Mesenchymal stem cell (in vitro differentiated cells and primary cell): ENCODE measurements around the gene ITGA2.

ENCODE experiments used
- DNase-seq: peaks from one replicate; pipeline ENCODE4 v3.0.0-alpha.2; 2013
- H2AFZ ChIP-seq: one replicate; pipeline ENCODE4 v1.6.1; 2013; ENCODE audit warnings: low read depth, mild to moderate bottlenecking, control low read depth, inconsistent platforms, low read length, moderate library complexity
- H2AK5ac ChIP-seq: 2 replicates; pipeline ENCODE4 v1.6.1; 2013; ENCODE audit warnings: low read length, moderate library complexity, mild to moderate bottlenecking, inconsistent platforms; ENCODE audit not compliant: severe bottlenecking
- H2BK120ac ChIP-seq: one replicate; pipeline ENCODE4 v1.6.1; 2013; ENCODE audit warnings: low read depth, mild to moderate bottlenecking, inconsistent platforms, low read length, moderate library complexity
- H2BK12ac ChIP-seq, 2 experiments: one replicate each; pipeline ENCODE4 v1.6.1; 2013; ENCODE audit warnings: inconsistent platforms in 2 of 2, low read length in 2 of 2, mild to moderate bottlenecking in 2 of 2, moderate library complexity in 2 of 2, control low read depth in 1 of 2
- H2BK15ac ChIP-seq: one replicate; pipeline ENCODE4 v1.6.1; 2013; ENCODE audit warnings: mild to moderate bottlenecking, low read depth, inconsistent platforms; ENCODE audit not compliant: poor library complexity, severe bottlenecking
- H2BK5ac ChIP-seq: 2 replicates; pipeline ENCODE4 v1.6.1; 2013; ENCODE audit warnings: low read depth, mild to moderate bottlenecking, low read length, control low read depth, inconsistent platforms; ENCODE audit not compliant: poor library complexity, severe bottlenecking
- H3K14ac ChIP-seq, 2 experiments: one replicate each; pipeline ENCODE4 v1.6.1; 2013; ENCODE audit warnings: inconsistent platforms in 2 of 2, low read length in 2 of 2, control low read depth in 1 of 2, mild to moderate bottlenecking in 1 of 2, moderate library complexity in 1 of 2
- H3K18ac ChIP-seq, 2 experiments: one replicate each; pipeline ENCODE4 v1.6.1; 2013; ENCODE audit warnings: inconsistent platforms in 2 of 2, low read length in 2 of 2, control low read depth in 1 of 2, low read depth in 1 of 2, mild to moderate bottlenecking in 1 of 2
- H3K23ac ChIP-seq, 2 experiments: one replicate each; pipeline ENCODE4 v1.6.1; 2013; ENCODE audit warnings: inconsistent platforms in 2 of 2, low read length in 2 of 2, mild to moderate bottlenecking in 2 of 2, moderate library complexity in 2 of 2, control low read depth in 1 of 2
- H3K27ac ChIP-seq: 2 replicates; pipeline ENCODE4 v1.5.1; 2013; ENCODE audit warnings: mild to moderate bottlenecking, moderate library complexity, low read length, control low read depth, inconsistent platforms; ENCODE audit not compliant: poor library complexity, severe bottlenecking
- H3K27me3 ChIP-seq, 2 experiments: 2 replicates each; pipeline versions ENCODE4 v1.6.1 to v1.7.0; 2013; ENCODE audit warnings: low read length in 2 of 2, mild to moderate bottlenecking in 2 of 2, moderate library complexity in 2 of 2, control low read depth in 1 of 2, inconsistent platforms in 1 of 2; ENCODE audit not compliant: control insufficient read depth in 1 of 2, insufficient read depth in 1 of 2
- H3K36me3 ChIP-seq, 2 experiments: 2 replicates each; pipeline versions ENCODE4 v1.6.1 to v1.7.0; 2013; ENCODE audit warnings: low read length in 2 of 2, control low read depth in 1 of 2, inconsistent platforms in 1 of 2, low read depth in 1 of 2, mild to moderate bottlenecking in 1 of 2; ENCODE audit not compliant: insufficient read depth in 2 of 2, control insufficient read depth in 1 of 2
- H3K4ac ChIP-seq, 2 experiments: one replicate each; pipeline ENCODE4 v1.6.1; 2013; ENCODE audit warnings: inconsistent platforms in 2 of 2, low read length in 2 of 2, mild to moderate bottlenecking in 2 of 2, moderate library complexity in 2 of 2, control low read depth in 1 of 2, low read depth in 1 of 2
- H3K4me1 ChIP-seq: 2 replicates; pipeline ENCODE4 v1.6.1; 2013; ENCODE audit warnings: low read depth, low read length, control low read depth; ENCODE audit not compliant: control insufficient read depth, insufficient read depth
- H3K4me2 ChIP-seq: 2 replicates; pipeline ENCODE4 v1.6.1; 2013; ENCODE audit warnings: low read length, mild to moderate bottlenecking, inconsistent platforms; ENCODE audit not compliant: poor library complexity, severe bottlenecking
- H3K4me3 ChIP-seq, 2 experiments: 2 replicates each; pipeline versions ENCODE4 v1.5.1 to v1.7.0; 2013; ENCODE audit warnings: low read length in 2 of 2, mild to moderate bottlenecking in 2 of 2, control low read depth in 1 of 2, low read depth in 1 of 2; ENCODE audit not compliant: insufficient read depth in 1 of 2
- H3K79me1 ChIP-seq: replicated peaks from 2 replicates; pipeline ENCODE4 v1.6.1; 2013; ENCODE audit warnings: mild to moderate bottlenecking, control low read depth, low read length, inconsistent platforms; ENCODE audit not compliant: poor library complexity, severe bottlenecking
- H3K9ac ChIP-seq: 2 replicates; pipeline ENCODE4 v1.7.0; 2013; ENCODE audit warnings: mild to moderate bottlenecking, low read length, moderate library complexity
- H3K9me3 ChIP-seq: 2 replicates; pipeline ENCODE4 v1.7.0; 2013; ENCODE audit warnings: mild to moderate bottlenecking, low read length; ENCODE audit not compliant: control insufficient read depth
- H4K8ac ChIP-seq: one replicate; pipeline ENCODE4 v1.6.1; 2013; ENCODE audit warnings: inconsistent platforms, mild to moderate bottlenecking, low read length, moderate library complexity
- H4K91ac ChIP-seq: one replicate; pipeline ENCODE4 v1.6.1; 2013; ENCODE audit warnings: mild to moderate bottlenecking, low read length, inconsistent platforms
- WGBS: methylation state at CpG from one replicate; pipeline ENCODE4 v1.1.7; 2013; ENCODE audit warnings: mixed read lengths; 5-methylcytosine and 5-hydroxymethylcytosine counted together

The ITGA2 gene

DNA sequence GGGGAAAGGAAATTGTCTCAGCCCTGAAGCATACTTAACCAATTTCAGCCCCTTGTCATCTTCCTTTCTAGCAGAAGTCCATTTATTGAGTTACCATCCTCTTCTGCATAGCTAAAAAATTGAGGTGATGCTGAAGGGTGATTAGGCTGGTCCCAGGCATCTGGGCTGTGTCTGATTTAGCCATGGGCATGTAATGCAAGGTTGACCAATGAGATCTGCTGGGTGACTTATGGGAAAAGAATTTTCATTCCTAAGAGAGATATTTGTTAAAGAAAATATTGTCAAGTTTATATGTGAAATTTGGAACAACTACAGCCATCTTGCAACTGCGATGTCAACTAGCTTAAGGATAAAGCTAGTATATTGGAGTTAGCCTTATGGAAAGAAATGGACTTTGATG lies 5.1 kb downstream of the ITGA2 start:
- Histone ChIP-seq H2BK15ac (no peak overlapping the region), H3K4me1 (peaks cover 4% of the 10 kb centered on the region), H3K9ac (no peak overlapping the region), H3K27ac (no peak overlapping the region), H2AFZ (no peak overlapping the region), H3K18ac (no peak overlapping the region), H3K23ac (no peak overlapping the region), H4K8ac (no peak overlapping the region), H3K9me3 (no peaks in the 10 kb centered on the region), H2BK5ac (no peak overlapping the region), H3K79me1 (peaks cover 20% of the 10 kb centered on the region), H4K91ac (no peak overlapping the region), H3K4ac (no peak overlapping the region), H3K27me3 (no peaks in the 10 kb centered on the region), H3K4me2 (no peak overlapping the region), H2AK5ac (no peak overlapping the region), H3K4me3 (no peak overlapping the region), H2BK120ac (no peak overlapping the region), H2BK12ac (no peak overlapping the region), H3K36me3 (peaks cover 0 to 7% of the 10 kb centered on the region in 2 experiments), H3K14ac (no peak overlapping the region)
- 100% methylated on average over 1 of the region's 1 CpG for WGBS
- DNase-seq = no peak

DNA sequence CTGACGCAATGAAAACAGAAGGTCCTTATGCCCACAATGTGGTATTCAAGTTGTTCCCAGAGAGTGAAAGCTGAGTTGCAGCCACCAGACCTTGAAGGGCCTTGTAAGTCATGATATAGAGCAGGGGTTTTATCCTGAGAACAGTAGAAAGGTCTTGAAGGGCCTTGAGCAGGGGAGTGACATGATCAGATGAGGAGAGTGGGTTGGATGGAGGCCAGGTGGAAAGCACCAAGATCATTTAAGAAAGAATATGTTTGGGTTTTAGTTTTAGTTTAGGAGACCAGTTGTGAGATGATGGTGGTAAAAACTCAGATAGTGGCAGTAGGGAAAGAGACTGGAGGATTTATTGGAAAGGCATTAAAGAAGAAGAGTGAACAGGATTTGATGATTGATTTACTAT lies 5.9 kb downstream of the ITGA2 start:
- H2BK15ac ChIP-seq = no peak overlapping the region
- no peak overlapping the region for H3K4me3 ChIP-seq
- H2BK5ac ChIP-seq = no peak overlapping the region
- H3K14ac ChIP-seq = no peak overlapping the region
- H2BK12ac ChIP-seq = no peak overlapping the region
- no peak overlapping the region for H4K91ac ChIP-seq
- H3K4ac ChIP-seq = no peak overlapping the region
- H2AFZ ChIP-seq = no peak overlapping the region
- H3K9ac ChIP-seq = no peak overlapping the region
- H2AK5ac ChIP-seq = peak overlapping the region; percentile 57
- H2BK120ac ChIP-seq = no peak overlapping the region
- peaks cover 2% of the 10 kb centered on the region for H3K4me1 ChIP-seq
- H3K27me3 ChIP-seq = no peaks in the 10 kb centered on the region
- peaks cover 0 to 7% of the 10 kb centered on the region in 2 experiments for H3K36me3 ChIP-seq
- H3K4me2 ChIP-seq = no peak overlapping the region
- H4K8ac ChIP-seq = no peak overlapping the region
- no peak overlapping the region for H3K18ac ChIP-seq
- no peak overlapping the region for H3K27ac ChIP-seq
- no peaks in the 10 kb centered on the region for H3K9me3 ChIP-seq
- H3K23ac ChIP-seq = no peak overlapping the region
- H3K79me1 ChIP-seq = peaks cover 23% of the 10 kb centered on the region
- no peak for DNase-seq
- 97% methylated on average over 1 of the region's 1 CpG for WGBS

DNA sequence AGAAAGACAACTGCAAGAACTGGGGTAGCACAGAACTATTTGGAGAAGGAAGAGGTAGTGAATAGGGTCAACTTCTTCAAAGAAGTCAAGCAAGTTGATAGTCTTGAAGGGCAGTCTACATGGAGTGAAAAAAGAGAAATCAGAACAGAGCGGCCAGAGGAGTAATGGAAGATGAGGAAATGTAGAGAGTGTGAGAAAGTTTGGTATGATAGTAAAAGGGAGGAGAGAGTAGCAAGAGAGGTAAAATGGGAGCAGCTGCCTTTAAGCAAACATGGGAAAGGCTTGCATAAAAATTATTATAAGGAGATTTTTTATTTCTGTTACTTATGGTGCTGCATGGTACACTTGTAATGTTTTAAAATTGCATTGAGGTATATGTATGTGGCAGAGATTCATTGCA lies 6.8 kb downstream of the ITGA2 start:
- Histone ChIP-seq H4K91ac (no peak overlapping the region), H3K79me1 (peaks cover 22% of the 10 kb centered on the region), H3K4ac (no peak overlapping the region), H3K9me3 (no peaks in the 10 kb centered on the region), H2BK12ac (no peak overlapping the region), H3K23ac (no peak overlapping the region), H3K4me1 (no peaks in the 10 kb centered on the region), H2BK15ac (no peak overlapping the region), H2BK5ac (no peak overlapping the region), H3K4me2 (no peak overlapping the region), H3K14ac (no peak overlapping the region), H3K9ac (no peak overlapping the region), H3K4me3 (no peak overlapping the region), H3K18ac (no peak overlapping the region), H2AFZ (no peak overlapping the region), H3K27ac (no peak overlapping the region), H3K27me3 (no peaks in the 10 kb centered on the region), H2AK5ac (no peak overlapping the region), H4K8ac (no peak overlapping the region), H2BK120ac (no peak overlapping the region), H3K36me3 (peaks cover 0 to 7% of the 10 kb centered on the region in 2 experiments)
- no peak for DNase-seq
- WGBS = 96% methylated on average over 1 of the region's 1 CpG

DNA sequence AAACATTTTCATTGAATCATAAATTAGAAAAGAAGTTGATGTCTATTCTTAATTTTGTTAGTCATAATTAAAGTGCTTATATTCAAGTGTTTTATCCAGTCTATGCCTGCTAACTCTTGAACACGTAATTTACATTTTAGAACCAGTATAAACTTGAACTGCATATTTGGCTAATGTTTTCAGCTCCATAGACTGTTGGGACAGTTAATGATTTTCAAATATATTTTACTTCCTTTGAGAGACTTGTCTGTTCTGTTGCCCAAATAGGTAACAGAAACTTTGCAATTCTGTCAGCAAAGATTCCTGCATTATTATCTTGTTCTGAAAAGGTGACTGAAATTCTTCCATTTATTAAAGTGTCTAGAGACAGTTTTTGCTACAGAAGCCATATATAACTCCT lies 7.8 kb downstream of the ITGA2 start:
- Histone ChIP-seq H2BK12ac (no peak overlapping the region), H3K36me3 (peaks cover 0 to 7% of the 10 kb centered on the region in 2 experiments), H3K9me3 (no peaks in the 10 kb centered on the region), H3K4ac (no peak overlapping the region), H3K18ac (no peak overlapping the region), H3K4me3 (no peak overlapping the region), H2AFZ (no peak overlapping the region), H3K9ac (no peak overlapping the region), H4K8ac (no peak overlapping the region), H3K14ac (no peak overlapping the region), H3K27ac (peak overlapping the region; percentile 41), H3K79me1 (peaks cover 25% of the 10 kb centered on the region), H2BK5ac (no peak overlapping the region), H4K91ac (no peak overlapping the region), H2BK15ac (no peak overlapping the region), H3K4me1 (no peaks in the 10 kb centered on the region), H2AK5ac (no peak overlapping the region), H3K27me3 (no peaks in the 10 kb centered on the region), H3K4me2 (no peak overlapping the region), H3K23ac (no peak overlapping the region), H2BK120ac (no peak overlapping the region)
- WGBS = no CpG with 5 or more reads among the region's 1 CpG
- DNase-seq = no peak
